Measurements from ENCODE around the gene CAMKMT.

The CAMKMT gene

GRCh38 chr2:44470151-44470550, 108.4 kb downstream of the CAMKMT start:
- ChIA-PET CTCF (interaction anchor here (0.7 to 1.4 kb wide), 4 partner anchors 9 to 534 kb away, joined by 3 to 5 read pairs (median 4); no protein-coding TSS in a partner anchor), POLR2A (ENCODE audit: low non-redundant PET) (no interaction called here)
- H3K27ac ChIP-seq = no peak overlapping the region
- DNase-seq (ENCODE audit: low spot score) = no peak
- TF ChIP-seq CTCF (conservative IDR thresholded peaks at IDR 0.05; ENCODE audit: low read depth) = no peak

- H3K27ac ChIP-seq = no peak overlapping the region
- no peak for DNase-seq (ENCODE audit: low spot score)
- ChIA-PET CTCF (interaction anchor here (0.5 to 1.7 kb wide), 7 partner anchors 85 to 906 kb away, joined by 3 to 8 read pairs (median 4); no protein-coding TSS in a partner anchor), POLR2A (ENCODE audit: low non-redundant PET) (no interaction called here)
- no peak for TF ChIP-seq CTCF (conservative IDR thresholded peaks at IDR 0.05; ENCODE audit: low read depth)
These were observed 116.1 kb downstream of the CAMKMT start for GRCh38 chr2:44477657-44478414.

GRCh38 chr2:44479127-44479887, 117.6 kb downstream of the CAMKMT start:
- DNase-seq (ENCODE audit: low spot score) = peak; percentile 71
- ChIA-PET POLR2A (ENCODE audit: low non-redundant PET) (no interaction called here), CTCF (interaction anchor here (0.5 to 3.6 kb wide), 86 partner anchors 8 to 1768 kb away, joined by 3 to 70 read pairs (median 4); no protein-coding TSS in a partner anchor)
- H3K27ac ChIP-seq = no peak overlapping the region
- TF ChIP-seq CTCF (conservative IDR thresholded peaks at IDR 0.05; ENCODE audit: low read depth) = peak; percentile 98

GRCh38 chr2:44480068-44480467, 118.3 kb downstream of the CAMKMT start:
- no peak overlapping the region for H3K27ac ChIP-seq
- POLR2A ChIA-PET (ENCODE audit: low non-redundant PET) = no interaction called here
- CTCF ChIA-PET = interaction anchor here (0.5 to 3.6 kb wide), 75 partner anchors 8 to 1769 kb away, joined by 3 to 70 read pairs (median 4); no protein-coding TSS in a partner anchor
- DNase-seq (ENCODE audit: low spot score) = no peak
- no peak for TF ChIP-seq CTCF (conservative IDR thresholded peaks at IDR 0.05; ENCODE audit: low read depth)

- DNase-seq (ENCODE audit: low spot score) = no peak
- no peak for TF ChIP-seq CTCF (conservative IDR thresholded peaks at IDR 0.05; ENCODE audit: low read depth)
- ChIA-PET POLR2A (ENCODE audit: low non-redundant PET) (no interaction called here), CTCF (interaction anchor here (0.8 kb wide), 1 partner anchor 175 kb away, joined by 3 read pairs; no protein-coding TSS in a partner anchor)
- H3K27ac ChIP-seq = no peak overlapping the region
These were observed 125.3 kb downstream of the CAMKMT start for GRCh38 chr2:44487052-44487451.

DNA sequence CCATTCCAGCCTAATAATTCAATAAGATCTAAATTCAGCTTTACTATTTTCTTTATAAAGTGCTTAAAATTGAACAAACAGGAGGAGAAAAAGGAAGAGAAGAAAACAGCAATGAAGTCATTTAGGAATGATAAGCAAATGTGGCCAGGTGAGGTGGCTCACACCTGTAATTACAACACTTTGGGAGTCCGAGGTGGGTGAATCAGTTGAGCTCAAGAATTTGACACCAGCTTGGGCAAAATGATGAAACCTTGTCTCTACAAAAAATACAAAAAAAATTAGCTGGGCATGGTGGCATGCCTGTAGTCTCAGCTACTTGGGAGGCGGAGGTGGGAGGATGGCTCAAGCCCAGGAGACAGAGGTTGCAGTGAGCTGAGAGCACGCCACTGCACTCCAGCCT, 129.0 kb downstream of the CAMKMT start:
- POLR2A ChIA-PET (ENCODE audit: low non-redundant PET) = no interaction called here
- no peak overlapping the region for H3K27ac ChIP-seq
- TF ChIP-seq CTCF (conservative IDR thresholded peaks at IDR 0.05; ENCODE audit: low read depth) = no peak
- CTCF ChIA-PET = interaction anchor here (2.3 kb wide), 1 partner anchor 11 kb away, joined by 13 read pairs; no protein-coding TSS in a partner anchor
- DNase-seq (ENCODE audit: low spot score) = no peak

Measured in RWPE1 (cell line).